K562 (cell line): Measurements from ENCODE around the gene KIR3DL2. TPM values are rescaled to one million over a fixed set of nuclear protein-coding genes. Genes with fewer than 3 reads are reported as not detected.

Experiments used
- ATAC-seq: fragments of 200-7000 bp; cut with Tn5 transposase; 3 replicates; pipeline ENCODE4 v1.9.1; 2020; ENCODE audit warnings: moderate library complexity
- BruUV-seq: library from RNA; stranded (reverse); fragments of 400-500 nt; replicated peaks from 2 replicates; lab custom pipeline; 2021; lab: Mats Ljungman, UMichigan
- CTCF ChIA-PET: fragments of 300-600 bp; formaldehyde crosslinking; extraction: SDS; loops from one replicate; lab custom pipeline; 2021; ENCODE audit warnings: low intra/inter-chr PET ratio; lab: Yijun Ruan, JAX
- POLR2A ChIA-PET: fragments of 300-600, 350-650 bp; sonication (Branson Sonifier 250); formaldehyde crosslinking; extraction: SDS; loops from one replicate; lab custom pipeline; 2021; ENCODE audit warnings: antibody characterized with exemption, inconsistent platforms; lab: Yijun Ruan, JAX
- DNase-seq, 4 experiments: peaks; one replicate each; pipeline versions ENCODE4 v3.0.0 to v3.0.0-alpha.2; 2011 to 2018; ENCODE audit warnings: low spot score in 3 of 4, mixed read lengths in 3 of 4; ENCODE audit errors: extremely low read depth in 1 of 4
- FAIRE-seq: peaks from 2 replicates; lab custom pipeline; 2011; peaks lifted over from hg19 to GRCh38; lab: Jason Lieb, UNC
- H2AFZ ChIP-seq: 2 replicates; pipeline ENCODE4 v1.6.0; 2011; ENCODE audit warnings: low read depth, low read length, control low read depth, inconsistent platforms
- H3K27ac ChIP-seq: fragments of 200-600 bp; 3 replicates; pipeline ENCODE4 v1.8.0; 2011; ENCODE audit warnings: low read depth, mild to moderate bottlenecking, control low read depth, inconsistent platforms, low read length, moderate library complexity, mixed read lengths; ENCODE audit errors: extremely low read depth
- H3K27me3 ChIP-seq, 2 experiments: fragments of 300-600 bp in 1 of 2; 2 replicates in 1 of 2; 3 replicates in 1 of 2; pipeline versions ENCODE4 v1.6.0 to v1.8.0; 2011; ENCODE audit warnings: inconsistent platforms in 2 of 2, low read length in 2 of 2, mild to moderate bottlenecking in 1 of 2, mixed read lengths in 1 of 2, moderate library complexity in 1 of 2; ENCODE audit not compliant: control insufficient read depth in 2 of 2, insufficient read depth in 2 of 2
- H3K36me3 ChIP-seq: fragments of 300-600 bp; 3 replicates; pipeline ENCODE4 v1.8.0; 2011; ENCODE audit warnings: mild to moderate bottlenecking, low read length, inconsistent platforms; ENCODE audit not compliant: control insufficient read depth, insufficient read depth
- H3K4me1 ChIP-seq, 2 experiments: fragments of 200-600 bp in 1 of 2; replicated peaks in 1 of 2; 2 replicates in 1 of 2; 3 replicates in 1 of 2; pipeline versions ENCODE4 v1.5.1 to v1.8.0; 2011; ENCODE audit warnings: inconsistent platforms in 2 of 2, low read length in 2 of 2, mild to moderate bottlenecking in 1 of 2, mixed read lengths in 1 of 2, moderate library complexity in 1 of 2; ENCODE audit not compliant: control insufficient read depth in 2 of 2, insufficient read depth in 2 of 2
- H3K4me2 ChIP-seq: 2 replicates; pipeline ENCODE4 v1.6.1; 2011; ENCODE audit warnings: low read length, control low read depth, inconsistent platforms, mixed read lengths; ENCODE audit not compliant: insufficient read depth
- H3K4me3 ChIP-seq: fragments of 200-600 bp; sonication (generic), shearing (Covaris generic); 2 replicates; pipeline ENCODE4 v1.5.1; 2016; ENCODE audit warnings: control low read depth, inconsistent platforms
- H3K79me2 ChIP-seq: fragments of 200-600 bp; 3 replicates; pipeline ENCODE4 v1.8.0; 2011; ENCODE audit warnings: low read length, inconsistent platforms; ENCODE audit not compliant: control insufficient read depth, insufficient read depth
- H3K9ac ChIP-seq, 2 experiments: 2 replicates each; pipeline versions ENCODE4 v1.6.0 to v1.6.1; 2011; ENCODE audit warnings: low read depth in 2 of 2, low read length in 2 of 2, control low read depth in 1 of 2, inconsistent platforms in 1 of 2, mild to moderate bottlenecking in 1 of 2, mixed read lengths in 1 of 2; ENCODE audit not compliant: insufficient read depth in 1 of 2
- H3K9me1 ChIP-seq: one replicate; pipeline ENCODE4 v1.6.0; 2011; ENCODE audit warnings: inconsistent platforms, mild to moderate bottlenecking, low read length, moderate library complexity; ENCODE audit not compliant: control insufficient read depth, insufficient read depth
- H3K9me3 ChIP-seq: replicated peaks from 2 replicates; pipeline ENCODE4 v1.5.1; 2011; ENCODE audit warnings: low read depth, low read length, inconsistent platforms; ENCODE audit not compliant: control insufficient read depth, insufficient read depth
- H4K20me1 ChIP-seq: replicated peaks from 2 replicates; pipeline ENCODE4 v1.6.1; 2011; ENCODE audit warnings: low read length, inconsistent platforms, mixed read lengths; ENCODE audit not compliant: control insufficient read depth, insufficient read depth
- FOXM1 ChIP-seq, 2 experiments: fragments of 450-650 bp in 1 of 2; sonication (generic) in 1 of 2; formaldehyde crosslinking in 1 of 2; IDR thresholded peaks; 2 replicates each; pipeline versions ENCODE4 v1.6.1 to v1.9.0; 2017 to 2022; ENCODE audit warnings: low read depth in 2 of 2, mild to moderate bottlenecking in 2 of 2, missing genetic modification reagents in 1 of 2, moderate library complexity in 1 of 2
- POLR2B ChIP-seq: fragments of 450-650 bp; IDR thresholded peaks from 2 replicates; pipeline ENCODE4 v1.6.1; 2018; ENCODE audit warnings: low read depth; ENCODE audit not compliant: partially characterized antibody
- TAF15 ChIP-seq: fragments of 200-400 bp; formaldehyde crosslinking; IDR thresholded peaks from 2 replicates; pipeline ENCODE4 v1.6.1; 2017; ENCODE audit warnings: mild to moderate bottlenecking, low read depth, low read length, moderate library complexity
- ZBTB7A ChIP-seq: IDR thresholded peaks from 2 replicates; pipeline ENCODE4 v1.6.1; 2011; ENCODE audit warnings: low read depth, mild to moderate bottlenecking, low read length, moderate library complexity, borderline replicate concordance; ENCODE audit not compliant: control insufficient read depth
- WGBS: fragments of 100-300 bp; shearing (Covaris generic); methylation state at CpG from one replicate; pipeline ENCODE4 v1.1.6; 2016; ENCODE audit warnings: low coverage, mixed read lengths; ENCODE audit not compliant: insufficient coverage; ENCODE audit errors: missing lambda C conversion rate; 5-methylcytosine and 5-hydroxymethylcytosine counted together
- in situ Hi-C: fragments of 300-500 bp; cut with MboI; formaldehyde crosslinking; loops from 4 replicates; pipeline ENCODE4 v1.15.0; 2018; ENCODE audit warnings: inconsistent platforms, mixed read lengths
- intact Hi-C: fragments of 100-400 bp; cut with micrococcal nuclease; formaldehyde crosslinking; loops from 2 replicates; pipeline ENCODE4 v1.14.2; 2022
- polyA plus RNA-seq, 8 experiments: library from polyadenylated mRNA; depleted of rRNA in 4 of 8; stranded (reverse) in 5 of 8; unstranded in 3 of 8; fragments of >200 nt; fragmentation: Nextera tagmentation in 2 of 8; fragmentation: Illumina TruSeq in 1 of 8; extraction: Ambion mirVana in 2 of 8; extraction: Trizol in 1 of 8; gene quantifications; 2 replicates each; pipeline versions ENCODE4 v1.2.1 to v1.2.3, GENCODE V29; 2011 to 2014; ENCODE audit warnings: inconsistent platforms in 1 of 8, missing spikeins in 1 of 8
- total RNA-seq, 7 experiments: library from RNA; depleted of rRNA in 6 of 7; stranded (reverse); fragments of >200 nt in 6 of 7; fragmentation: Illumina TruSeq in 2 of 7; extraction: Trizol in 2 of 7; gene quantifications; 2 replicates each; pipeline versions ENCODE4 v1.2.1 to v1.2.3, GENCODE V29; 2011 to 2021; ENCODE audit warnings: low replicate concordance in 1 of 7
- TF ChIP-seq, protein P1 (sequence below): fragments of 450-650 bp; formaldehyde crosslinking; IDR thresholded peaks from 2 replicates; pipeline ENCODE4 v1.4.0; 2022; ENCODE audit warnings: mild to moderate bottlenecking, moderate library complexity
- TF ChIP-seq, protein P2 (sequence below): sonication (generic); formaldehyde crosslinking; IDR thresholded peaks from 2 replicates; pipeline ENCODE4 v1.8.1; 2023; ENCODE audit warnings: mild to moderate bottlenecking, missing genetic modification reagents
- TF ChIP-seq, protein P3 (sequence below): fragments of 250-450 bp; sonication (Bioruptor Pico); IDR thresholded peaks from 2 replicates; pipeline ENCODE4 v1.5.0; 2021; ENCODE audit warnings: mild to moderate bottlenecking, moderate library complexity

The KIR3DL2 gene
- total and polyA plus RNA-seq, 9 of the 15 experiments (the other 6 are each of a cell fraction or from before 2014, with no cell fraction given), result not detected

DNA sequence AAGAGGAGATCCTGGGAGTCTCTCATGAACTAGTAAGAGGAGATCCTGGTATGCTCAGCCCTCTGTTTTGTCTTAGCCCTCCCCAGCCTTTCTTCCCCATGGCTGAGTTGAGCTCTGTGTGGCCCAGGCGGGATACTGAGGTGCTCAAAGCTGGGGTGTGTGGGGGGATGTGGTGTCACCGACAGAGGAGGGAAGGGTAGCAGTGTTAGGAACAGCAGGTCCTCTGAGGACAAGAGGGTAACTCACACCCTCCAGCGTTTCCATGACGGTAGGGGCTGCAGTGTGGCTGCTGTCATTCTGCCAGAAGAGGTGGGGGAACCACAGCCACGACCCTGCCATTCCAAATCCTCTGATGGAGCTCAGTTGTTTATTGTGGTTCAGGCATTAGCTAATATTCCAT is 46.1 kb upstream of the KIR3DL2 start:
- ATAC-seq (no peak), FAIRE-seq (no peak), DNase-seq (no peak)
- H3K79me2 ChIP-seq, result no peaks in the 10 kb centered on the region
- intact Hi-C loops, result no loop called here
- H3K4me1 ChIP-seq, result no peaks in the 10 kb centered on the region
- H4K20me1 ChIP-seq, result no peaks in the 10 kb centered on the region
- no peak overlapping the region for H3K4me2 ChIP-seq
- H3K4me3 ChIP-seq, result no peak overlapping the region
- no peak overlapping the region for H2AFZ ChIP-seq
- H3K27ac ChIP-seq, result no peak overlapping the region
- no peaks in the 10 kb centered on the region for H3K9me3 ChIP-seq
- peaks cover 5 to 48% of the 10 kb centered on the region in 2 experiments; a peak in 4 of 5 replicates for H3K27me3 ChIP-seq
- 2% methylated on average over 5 of the region's 5 CpGs for WGBS
- no peak overlapping the region for H3K9ac ChIP-seq
- no peaks in the 10 kb centered on the region for H3K36me3 ChIP-seq
- no peaks in the 10 kb centered on the region for H3K9me1 ChIP-seq
- POLR2A ChIA-PET, result no interaction called here
- in situ Hi-C loops, result no loop called here
- CTCF ChIA-PET, result no interaction called here
- TF ChIP-seq POLR2B, result no peak
- TF ChIP-seq TAF15, result no peak
- TF ChIP-seq ZBTB7A, result no peak
- TF ChIP-seq, protein P1, sequence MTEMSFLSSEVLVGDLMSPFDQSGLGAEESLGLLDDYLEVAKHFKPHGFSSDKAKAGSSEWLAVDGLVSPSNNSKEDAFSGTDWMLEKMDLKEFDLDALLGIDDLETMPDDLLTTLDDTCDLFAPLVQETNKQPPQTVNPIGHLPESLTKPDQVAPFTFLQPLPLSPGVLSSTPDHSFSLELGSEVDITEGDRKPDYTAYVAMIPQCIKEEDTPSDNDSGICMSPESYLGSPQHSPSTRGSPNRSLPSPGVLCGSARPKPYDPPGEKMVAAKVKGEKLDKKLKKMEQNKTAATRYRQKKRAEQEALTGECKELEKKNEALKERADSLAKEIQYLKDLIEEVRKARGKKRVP (CRISPR knock-in tag), result no peak
- no peak for TF ChIP-seq FOXM1 (IDR thresholded peaks at IDR 0.05; ENCODE audit: low read depth)
- TF ChIP-seq FOXM1 (CRISPR knock-in tag; IDR thresholded peaks at IDR 0.05; ENCODE audit: low read depth), result no peak
- TF ChIP-seq, protein P2, sequence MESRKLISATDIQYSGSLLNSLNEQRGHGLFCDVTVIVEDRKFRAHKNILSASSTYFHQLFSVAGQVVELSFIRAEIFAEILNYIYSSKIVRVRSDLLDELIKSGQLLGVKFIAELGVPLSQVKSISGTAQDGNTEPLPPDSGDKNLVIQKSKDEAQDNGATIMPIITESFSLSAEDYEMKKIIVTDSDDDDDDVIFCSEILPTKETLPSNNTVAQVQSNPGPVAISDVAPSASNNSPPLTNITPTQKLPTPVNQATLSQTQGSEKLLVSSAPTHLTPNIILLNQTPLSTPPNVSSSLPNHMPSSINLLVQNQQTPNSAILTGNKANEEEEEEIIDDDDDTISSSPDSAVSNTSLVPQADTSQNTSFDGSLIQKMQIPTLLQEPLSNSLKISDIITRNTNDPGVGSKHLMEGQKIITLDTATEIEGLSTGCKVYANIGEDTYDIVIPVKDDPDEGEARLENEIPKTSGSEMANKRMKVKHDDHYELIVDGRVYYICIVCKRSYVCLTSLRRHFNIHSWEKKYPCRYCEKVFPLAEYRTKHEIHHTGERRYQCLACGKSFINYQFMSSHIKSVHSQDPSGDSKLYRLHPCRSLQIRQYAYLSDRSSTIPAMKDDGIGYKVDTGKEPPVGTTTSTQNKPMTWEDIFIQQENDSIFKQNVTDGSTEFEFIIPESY (CRISPR knock-in tag), result no peak
- TF ChIP-seq, protein P3, sequence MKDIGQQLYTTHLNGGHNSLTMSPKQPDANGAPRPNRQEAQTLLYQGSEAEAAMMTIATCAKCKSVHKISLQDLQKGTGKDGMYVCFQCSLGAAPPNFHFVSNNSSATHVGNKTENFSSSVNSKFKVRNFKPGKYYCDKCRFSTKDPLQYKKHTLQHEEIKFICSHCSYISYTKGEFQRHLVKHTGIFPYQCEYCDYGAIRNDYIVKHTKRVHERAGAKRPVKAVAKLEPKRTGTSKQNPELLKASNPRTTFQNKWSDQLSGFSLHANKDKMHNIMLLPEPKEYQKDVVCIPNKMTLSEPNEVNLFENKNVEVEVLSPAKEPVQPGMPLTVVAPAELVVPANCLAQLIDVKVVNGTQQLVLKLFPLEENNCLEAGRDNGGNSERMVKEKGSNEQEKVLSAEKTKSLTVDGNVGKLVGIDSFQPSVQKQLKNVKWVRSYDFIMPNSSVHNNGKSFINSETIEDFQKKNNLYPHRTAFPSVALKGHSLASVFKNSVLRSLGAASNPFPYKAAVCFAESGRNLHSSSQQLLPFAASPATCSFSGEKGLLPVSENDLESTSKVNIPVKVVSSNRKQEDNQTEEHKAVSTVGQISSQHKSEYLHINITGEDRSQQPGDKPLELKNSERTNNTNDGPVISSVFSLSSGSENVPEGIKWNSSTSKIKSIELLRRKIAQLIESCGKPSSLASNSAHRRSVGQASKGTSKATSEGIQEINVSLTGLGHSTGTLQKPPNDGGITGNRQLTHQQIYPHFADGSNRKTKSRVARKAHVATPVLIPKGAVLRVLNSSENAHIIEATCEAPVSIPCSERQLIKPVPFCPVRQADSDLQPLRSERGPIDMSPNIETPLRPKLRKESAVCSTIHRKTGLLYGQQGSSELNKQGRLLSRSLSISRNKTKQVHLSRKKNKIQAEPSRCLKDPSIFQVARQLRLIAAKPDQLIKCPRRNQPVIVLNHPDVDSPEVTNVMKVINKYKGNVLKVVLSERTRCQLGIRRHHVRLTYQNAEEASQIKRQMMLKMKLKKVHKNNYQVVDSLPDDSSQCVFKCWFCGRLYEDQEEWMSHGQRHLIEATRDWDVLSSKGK (CRISPR knock-in tag), result no peak
- no TSS peak for BruUV-seq
